Neuron (in vitro differentiated cells): ENCODE results near the gene CPA3.

Experiments
- H2AFZ ChIP-seq: one replicate; pipeline ENCODE4 v1.6.1; 2013; ENCODE audit warnings: low read depth, mild to moderate bottlenecking, inconsistent platforms, low read length, moderate library complexity
- H3K27me3 ChIP-seq: one replicate; pipeline ENCODE4 v1.6.1; 2013; ENCODE audit warnings: low read length; ENCODE audit not compliant: insufficient read depth
- H3K36me3 ChIP-seq: one replicate; pipeline ENCODE4 v1.6.1; 2013; ENCODE audit warnings: low read length; ENCODE audit not compliant: insufficient read depth
- H3K4me1 ChIP-seq: one replicate; pipeline ENCODE4 v1.6.1; 2013; ENCODE audit warnings: low read length; ENCODE audit not compliant: insufficient read depth
- H3K4me3 ChIP-seq: 2 replicates; pipeline ENCODE4 v1.5.1; 2013; ENCODE audit warnings: mild to moderate bottlenecking, low read length, moderate library complexity
- H3K9me3 ChIP-seq: one replicate; pipeline ENCODE4 v1.6.1; 2013; ENCODE audit warnings: low read length

CPA3 gene

DNA sequence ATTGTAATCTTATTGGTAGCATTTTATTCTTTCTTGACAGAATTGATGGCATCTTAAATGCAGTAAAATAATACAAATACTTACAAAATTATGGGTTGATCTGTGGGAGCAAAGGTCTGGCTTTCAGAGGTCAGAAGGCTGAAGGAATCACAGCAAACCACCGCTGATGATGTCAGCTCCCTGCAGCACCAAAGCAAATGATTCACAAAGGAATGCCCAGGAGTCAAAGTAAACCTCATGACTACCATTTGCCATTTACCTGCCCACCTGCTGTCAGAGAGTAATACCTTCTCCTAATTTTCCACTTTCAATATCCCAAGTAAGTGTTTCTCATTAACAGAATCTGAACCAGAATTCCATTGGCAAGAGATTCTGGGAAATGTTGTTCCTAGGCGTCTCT is 46.1 kb downstream of the CPA3 start:
- H3K4me1 ChIP-seq = no peaks in the 10 kb centered on the region
- H3K4me3 ChIP-seq = no peak overlapping the region
- no peaks in the 10 kb centered on the region for H3K36me3 ChIP-seq
- H3K9me3 ChIP-seq = no peaks in the 10 kb centered on the region
- H2AFZ ChIP-seq = no peak overlapping the region
- H3K27me3 ChIP-seq = no peaks in the 10 kb centered on the region

GRCh38 chr3:148911592-148911991 is 46.5 kb downstream of the CPA3 start:
- H3K36me3 ChIP-seq = no peaks in the 10 kb centered on the region
- no peak overlapping the region for H3K4me3 ChIP-seq
- no peak overlapping the region for H2AFZ ChIP-seq
- H3K27me3 ChIP-seq = no peaks in the 10 kb centered on the region
- no peaks in the 10 kb centered on the region for H3K9me3 ChIP-seq
- no peaks in the 10 kb centered on the region for H3K4me1 ChIP-seq

GRCh38 chr3:148914936-148915690 is 50.0 kb downstream of the CPA3 start:
- H3K36me3 ChIP-seq = no peaks in the 10 kb centered on the region
- H3K4me3 ChIP-seq = no peak overlapping the region
- H3K4me1 ChIP-seq = no peaks in the 10 kb centered on the region
- H3K9me3 ChIP-seq = no peaks in the 10 kb centered on the region
- no peaks in the 10 kb centered on the region for H3K27me3 ChIP-seq
- no peak overlapping the region for H2AFZ ChIP-seq

DNA sequence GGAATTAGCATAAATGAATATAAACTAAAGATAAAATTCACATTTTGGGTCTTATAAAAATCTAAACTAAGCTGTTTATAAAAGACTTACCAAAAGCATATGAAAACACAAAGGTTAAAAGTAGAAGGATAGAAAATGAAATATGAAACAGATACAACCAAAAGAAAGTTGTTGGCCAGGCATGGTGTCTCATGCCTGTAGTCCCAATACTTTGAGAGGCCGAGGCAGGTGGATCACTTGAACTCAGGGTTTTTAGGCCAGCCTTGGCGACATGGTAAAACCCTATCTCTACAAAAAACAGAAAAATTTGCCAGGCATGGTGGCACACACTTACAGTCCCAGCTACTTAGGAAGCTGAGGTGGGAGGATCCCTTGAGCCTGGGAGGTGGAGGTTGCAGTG is 51.0 kb downstream of the CPA3 start:
- no peaks in the 10 kb centered on the region for H3K36me3 ChIP-seq
- H3K27me3 ChIP-seq = no peaks in the 10 kb centered on the region
- H3K4me1 ChIP-seq = no peaks in the 10 kb centered on the region
- H3K4me3 ChIP-seq = no peak overlapping the region
- H2AFZ ChIP-seq = no peak overlapping the region
- H3K9me3 ChIP-seq = no peaks in the 10 kb centered on the region

DNA sequence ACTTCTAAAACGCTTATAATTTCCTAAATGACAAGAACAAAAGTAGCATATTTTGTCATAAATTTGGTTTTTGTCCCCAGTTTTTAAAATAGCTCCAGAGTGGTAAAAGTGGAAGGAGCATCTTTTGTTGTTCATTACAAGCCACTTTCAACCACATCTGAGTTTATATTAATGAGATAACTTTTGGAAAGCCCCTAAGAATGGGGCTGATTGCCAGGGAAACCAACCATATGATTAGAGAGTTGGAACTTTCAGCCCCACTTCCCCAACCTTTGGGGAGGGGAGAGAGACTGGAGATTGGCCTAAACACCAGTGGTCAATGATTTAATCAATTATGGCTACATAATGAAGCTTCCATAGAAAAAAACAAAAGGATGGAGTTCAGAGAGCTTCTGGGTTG is 57.4 kb downstream of the CPA3 start:
- H3K27me3 ChIP-seq = no peaks in the 10 kb centered on the region
- H3K36me3 ChIP-seq = no peaks in the 10 kb centered on the region
- no peaks in the 10 kb centered on the region for H3K4me1 ChIP-seq
- H3K9me3 ChIP-seq = no peaks in the 10 kb centered on the region
- H3K4me3 ChIP-seq = no peak overlapping the region
- H2AFZ ChIP-seq = no peak overlapping the region

DNA sequence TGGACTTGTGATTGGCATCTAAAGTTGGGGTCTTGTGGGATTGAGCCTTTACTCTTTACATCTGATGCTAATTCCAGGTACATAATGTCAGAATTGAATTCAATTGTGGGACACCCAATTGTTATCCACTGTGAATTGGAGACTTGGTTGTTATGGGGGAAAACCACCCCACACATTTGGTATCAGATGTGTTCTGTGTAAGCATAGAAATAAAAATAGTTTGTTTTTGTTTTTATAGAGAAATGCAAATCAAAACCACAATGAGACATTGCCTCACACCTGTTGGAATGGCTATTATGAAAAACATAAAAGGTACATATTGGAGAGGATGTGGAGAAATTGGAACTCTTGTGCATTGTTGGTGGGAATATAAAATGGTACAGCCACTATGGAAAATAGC is 58.5 kb downstream of the CPA3 start:
- Histone ChIP-seq H3K4me3 (no peak overlapping the region), H3K9me3 (no peaks in the 10 kb centered on the region), H2AFZ (no peak overlapping the region), H3K4me1 (no peaks in the 10 kb centered on the region), H3K27me3 (no peaks in the 10 kb centered on the region), H3K36me3 (no peaks in the 10 kb centered on the region)

DNA sequence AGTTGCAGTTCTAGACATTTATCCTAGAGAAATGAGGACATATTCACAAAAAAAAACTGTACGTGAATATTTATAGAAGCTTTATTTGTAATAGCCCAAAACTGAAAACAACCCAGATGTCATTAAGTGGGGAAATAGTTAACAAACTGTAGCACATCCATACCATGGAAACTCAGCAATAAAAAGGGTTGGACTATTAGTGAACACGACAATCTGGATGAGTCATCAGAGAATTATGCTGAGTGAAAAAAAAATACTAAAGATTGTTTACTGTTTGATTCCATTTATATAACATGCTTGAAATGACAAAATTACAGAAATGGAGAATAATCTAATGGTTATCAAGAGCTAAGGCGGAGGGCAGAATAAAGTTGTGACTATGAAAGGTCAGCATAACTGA is 59.5 kb downstream of the CPA3 start:
- Histone ChIP-seq H3K4me1 (no peaks in the 10 kb centered on the region), H3K4me3 (no peak overlapping the region), H3K9me3 (no peaks in the 10 kb centered on the region), H3K36me3 (no peaks in the 10 kb centered on the region), H3K27me3 (no peaks in the 10 kb centered on the region), H2AFZ (no peak overlapping the region)

- Histone ChIP-seq H3K4me1 (peaks cover 6% of the 10 kb centered on the region), H3K4me3 (no peak overlapping the region), H3K36me3 (no peaks in the 10 kb centered on the region), H3K27me3 (no peaks in the 10 kb centered on the region), H3K9me3 (no peaks in the 10 kb centered on the region), H2AFZ (no peak overlapping the region)
Measured at GRCh38 chr3:148925845-148926244, 60.7 kb downstream of the CPA3 start.

GRCh38 chr3:148930752-148931151 is 65.7 kb downstream of the CPA3 start:
- Histone ChIP-seq H3K4me3 (no peak overlapping the region), H3K9me3 (no peaks in the 10 kb centered on the region), H3K4me1 (peaks cover 7% of the 10 kb centered on the region), H3K36me3 (no peaks in the 10 kb centered on the region), H3K27me3 (no peaks in the 10 kb centered on the region), H2AFZ (no peak overlapping the region)

GRCh38 chr3:148931574-148931973 is 66.5 kb downstream of the CPA3 start:
- Histone ChIP-seq H2AFZ (no peak overlapping the region), H3K9me3 (no peaks in the 10 kb centered on the region), H3K4me3 (no peak overlapping the region), H3K36me3 (no peaks in the 10 kb centered on the region), H3K4me1 (peaks cover 7% of the 10 kb centered on the region), H3K27me3 (no peaks in the 10 kb centered on the region)

- Histone ChIP-seq H3K9me3 (no peaks in the 10 kb centered on the region), H3K27me3 (no peaks in the 10 kb centered on the region), H3K36me3 (no peaks in the 10 kb centered on the region), H3K4me3 (no peak overlapping the region), H2AFZ (no peak overlapping the region), H3K4me1 (peaks cover 7% of the 10 kb centered on the region)
Measured at GRCh38 chr3:148932972-148933371, 67.9 kb downstream of the CPA3 start.

- no peak overlapping the region for H3K4me3 ChIP-seq
- no peak overlapping the region for H2AFZ ChIP-seq
- H3K27me3 ChIP-seq = no peaks in the 10 kb centered on the region
- H3K36me3 ChIP-seq = no peaks in the 10 kb centered on the region
- H3K4me1 ChIP-seq = peaks cover 11% of the 10 kb centered on the region
- H3K9me3 ChIP-seq = no peaks in the 10 kb centered on the region
Measured at GRCh38 chr3:148937467-148938255, 72.6 kb downstream of the CPA3 start.

DNA sequence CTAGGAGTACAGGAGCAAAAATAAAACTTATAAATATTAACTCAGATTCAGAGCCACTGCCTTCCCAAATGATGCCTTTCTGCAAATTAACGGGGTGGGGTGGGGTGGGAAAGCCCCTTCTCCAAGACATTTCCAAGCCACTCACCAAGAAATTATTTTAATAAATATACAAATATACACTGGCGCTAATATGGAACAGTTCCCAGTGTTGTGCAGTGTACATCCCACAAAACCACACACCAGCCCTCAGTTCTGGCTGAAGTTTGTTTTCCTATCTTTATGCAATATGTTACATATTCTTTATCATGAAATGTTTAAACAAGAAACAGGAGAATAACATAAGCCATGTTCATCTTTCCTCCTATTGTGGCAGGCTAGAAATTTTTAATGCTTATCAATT is 73.2 kb downstream of the CPA3 start:
- no peak overlapping the region for H2AFZ ChIP-seq
- H3K27me3 ChIP-seq = no peaks in the 10 kb centered on the region
- no peaks in the 10 kb centered on the region for H3K36me3 ChIP-seq
- no peak overlapping the region for H3K4me3 ChIP-seq
- H3K9me3 ChIP-seq = no peaks in the 10 kb centered on the region
- peaks cover 15% of the 10 kb centered on the region for H3K4me1 ChIP-seq
